HAP-1 (cell line): ENCODE measurements around the gene SOX14.

Experiments
- DNase-seq, 2 experiments: peaks; one replicate each; pipeline ENCODE4 v3.0.0-alpha.2; 2016 to 2020; ENCODE audit warnings: low spot score in 2 of 2
- H3K27me3 ChIP-seq: fragments of 250-450 bp; sonication (Bioruptor Pico); 2 replicates; pipeline ENCODE4 v1.5.1; 2020; ENCODE audit warnings: low read depth, mild to moderate bottlenecking, moderate library complexity
- H3K36me3 ChIP-seq: fragments of 250-450 bp; sonication (Bioruptor Pico); replicated peaks from 2 replicates; pipeline ENCODE4 v1.5.1; 2020; ENCODE audit warnings: mild to moderate bottlenecking
- H3K4me1 ChIP-seq: fragments of 250-450 bp; sonication (Bioruptor Pico); 2 replicates; pipeline ENCODE4 v1.5.1; 2020; ENCODE audit warnings: mild to moderate bottlenecking
- H3K4me3 ChIP-seq: fragments of 250-450 bp; sonication (Bioruptor Pico); 2 replicates; pipeline ENCODE4 v1.5.1; 2020; ENCODE audit warnings: mild to moderate bottlenecking, moderate library complexity
- H3K9me3 ChIP-seq: fragments of 250-450 bp; sonication (Bioruptor Pico); 2 replicates; pipeline ENCODE4 v1.5.1; 2020; ENCODE audit warnings: mild to moderate bottlenecking, moderate library complexity
- in situ Hi-C: fragments of 300-500 bp; cut with MboI; formaldehyde crosslinking; loops from 3 replicates; pipeline ENCODE4 v1.14.3; 2020; ENCODE audit warnings: low sequenced_read_pairs, inconsistent platforms, mixed read lengths

The SOX14 gene

DNA sequence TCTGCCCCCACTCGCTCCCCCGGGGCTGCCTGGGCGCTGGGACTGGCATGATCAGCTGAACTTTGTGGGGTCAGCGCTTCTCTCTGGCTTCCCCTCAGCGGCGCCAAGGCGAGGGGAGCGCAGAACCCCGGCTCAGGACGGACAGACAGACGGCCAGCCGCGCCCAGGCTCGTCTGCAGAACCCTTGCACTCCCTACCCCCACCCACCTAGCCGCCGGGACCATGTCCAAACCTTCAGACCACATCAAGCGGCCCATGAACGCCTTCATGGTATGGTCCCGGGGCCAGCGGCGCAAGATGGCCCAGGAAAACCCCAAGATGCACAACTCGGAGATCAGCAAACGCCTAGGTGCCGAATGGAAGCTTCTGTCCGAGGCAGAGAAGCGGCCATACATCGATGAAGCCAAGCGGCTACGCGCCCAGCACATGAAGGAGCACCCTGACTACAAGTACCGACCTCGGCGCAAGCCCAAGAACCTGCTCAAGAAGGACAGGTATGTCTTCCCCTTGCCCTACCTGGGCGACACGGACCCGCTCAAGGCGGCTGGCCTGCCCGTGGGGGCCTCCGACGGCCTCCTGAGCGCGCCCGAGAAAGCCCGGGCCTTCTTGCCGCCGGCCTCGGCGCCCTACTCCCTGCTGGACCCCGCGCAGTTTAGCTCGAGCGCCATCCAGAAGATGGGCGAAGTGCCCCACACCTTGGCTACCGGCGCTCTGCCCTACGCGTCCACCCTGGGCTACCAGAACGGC, 621 bp downstream of the SOX14 start:
- no peak overlapping the region for H3K4me3 ChIP-seq
- in situ Hi-C loops: no loop called here
- DNase-seq: no peak
- no peaks in the 10 kb centered on the region for H3K36me3 ChIP-seq
- H3K4me1 ChIP-seq: peaks cover 8% of the 10 kb centered on the region
- H3K27me3 ChIP-seq: peaks cover 93% of the 10 kb centered on the region
- H3K9me3 ChIP-seq: peaks cover 17% of the 10 kb centered on the region

DNA sequence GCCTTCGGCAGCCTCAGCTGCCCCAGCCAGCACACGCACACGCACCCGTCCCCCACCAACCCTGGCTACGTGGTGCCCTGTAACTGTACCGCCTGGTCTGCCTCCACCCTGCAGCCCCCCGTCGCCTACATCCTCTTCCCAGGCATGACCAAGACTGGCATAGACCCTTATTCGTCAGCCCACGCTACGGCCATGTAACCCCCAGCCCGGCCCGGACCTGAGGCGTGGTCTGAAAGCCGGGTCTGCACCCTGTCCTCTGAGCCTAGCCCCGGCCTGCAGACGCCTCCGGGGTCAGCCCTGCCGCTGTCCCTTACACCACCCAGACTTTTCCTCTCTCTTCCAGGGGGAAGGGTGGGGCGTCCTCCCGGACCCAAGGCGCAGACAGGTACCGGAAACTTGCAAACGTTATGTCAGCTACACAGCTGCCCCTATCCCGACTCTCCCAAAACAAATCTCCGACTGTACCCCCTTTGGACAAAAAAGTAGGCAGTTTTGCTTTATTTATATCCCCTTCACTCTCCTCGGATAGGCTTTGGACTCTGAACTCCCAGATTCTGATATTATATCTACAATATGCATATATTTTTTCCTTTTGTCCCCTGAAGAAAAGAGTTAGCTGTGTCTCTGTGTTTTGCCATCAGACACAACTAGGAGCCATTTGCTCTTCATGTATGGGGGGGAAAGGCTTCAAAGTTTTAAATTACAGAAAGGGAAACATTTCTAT, 1.4 kb downstream of the SOX14 start:
- in situ Hi-C loops: no loop called here
- peaks cover 94% of the 10 kb centered on the region for H3K27me3 ChIP-seq
- H3K9me3 ChIP-seq: peaks cover 17% of the 10 kb centered on the region
- H3K4me1 ChIP-seq: peaks cover 8% of the 10 kb centered on the region
- no peak for DNase-seq
- H3K36me3 ChIP-seq: no peaks in the 10 kb centered on the region
- no peak overlapping the region for H3K4me3 ChIP-seq

DNA sequence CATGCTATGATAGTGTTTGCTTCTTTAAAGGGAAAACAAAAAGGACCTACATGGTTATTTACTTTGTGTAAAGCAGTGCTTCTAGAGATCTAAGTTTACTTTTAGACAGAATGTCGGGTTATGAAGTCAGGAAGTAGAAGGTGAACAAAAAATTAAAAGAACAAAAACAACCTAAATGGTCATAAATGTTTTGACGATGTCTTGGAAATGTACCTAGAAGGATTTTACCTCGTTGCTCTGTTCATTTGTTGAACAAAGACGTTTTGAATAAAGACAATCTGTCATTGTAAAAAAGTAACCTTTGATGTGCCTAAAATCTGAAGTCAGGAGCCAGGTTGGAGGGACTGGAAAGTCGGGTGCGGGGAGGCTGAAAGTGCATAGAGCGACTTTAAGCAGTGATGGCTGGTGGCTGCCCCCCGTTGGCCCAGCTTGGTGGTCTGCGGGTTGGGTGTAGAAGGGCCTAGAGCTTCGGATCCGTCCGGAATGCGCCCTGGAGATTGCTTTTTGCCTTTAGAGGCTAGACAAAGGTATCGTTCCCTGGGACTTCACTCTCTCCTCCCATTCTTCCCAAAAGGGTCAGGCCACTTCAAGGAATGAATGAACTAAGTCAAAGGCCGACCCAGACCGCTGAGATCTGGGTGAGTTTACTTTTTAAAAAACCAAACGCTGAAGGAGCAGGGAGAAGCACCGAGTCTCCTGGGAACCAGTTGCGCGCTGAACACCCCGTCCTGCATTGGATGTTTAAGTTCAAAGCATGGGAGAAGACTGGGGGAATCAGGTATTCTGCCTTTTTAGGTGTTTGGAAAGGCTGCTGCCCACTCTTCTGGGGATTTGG, 2.1 kb downstream of the SOX14 start:
- peaks cover 17% of the 10 kb centered on the region for H3K9me3 ChIP-seq
- H3K4me1 ChIP-seq: peaks cover 8% of the 10 kb centered on the region
- DNase-seq: no peak
- peaks cover 94% of the 10 kb centered on the region for H3K27me3 ChIP-seq
- in situ Hi-C loops: no loop called here
- H3K36me3 ChIP-seq: no peaks in the 10 kb centered on the region
- no peak overlapping the region for H3K4me3 ChIP-seq

DNA sequence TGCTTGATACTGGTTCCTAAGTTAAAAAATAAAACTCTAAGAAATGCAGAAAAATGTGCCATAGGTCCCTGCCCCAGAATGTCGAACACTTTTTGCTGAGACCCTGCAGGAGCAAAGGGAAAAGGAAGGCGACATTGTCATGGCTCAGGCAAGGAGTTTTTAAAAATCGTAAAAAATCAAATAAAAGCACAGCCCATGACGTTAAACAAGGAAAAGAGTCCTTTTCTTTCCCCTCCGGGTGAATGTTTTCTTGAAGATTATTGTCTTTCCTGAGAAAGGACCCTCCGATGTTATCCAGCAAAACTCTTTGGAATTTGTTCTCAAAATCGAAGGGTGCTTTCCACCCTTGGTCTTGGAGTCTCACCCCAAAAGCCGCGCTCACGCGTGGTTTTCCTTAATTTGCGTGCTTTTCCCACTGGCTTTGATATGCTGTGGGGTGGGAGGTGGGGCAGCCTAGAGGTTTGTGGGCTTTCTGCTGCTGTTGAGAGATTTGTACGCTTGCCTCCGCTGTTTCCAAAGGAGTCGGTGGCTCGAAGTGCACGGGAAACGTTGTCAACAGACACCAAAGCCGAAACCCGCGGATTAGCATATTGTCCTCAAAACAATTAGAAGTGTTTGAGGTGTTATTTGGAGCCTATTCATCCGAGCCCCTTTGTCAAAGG, 2.9 kb downstream of the SOX14 start:
- H3K4me3 ChIP-seq: no peak overlapping the region
- H3K4me1 ChIP-seq: peaks cover 8% of the 10 kb centered on the region
- DNase-seq: peak in 1 of 2 experiments; percentile 60
- in situ Hi-C loops: no loop called here
- peaks cover 95% of the 10 kb centered on the region for H3K27me3 ChIP-seq
- peaks cover 17% of the 10 kb centered on the region for H3K9me3 ChIP-seq
- no peaks in the 10 kb centered on the region for H3K36me3 ChIP-seq

DNA sequence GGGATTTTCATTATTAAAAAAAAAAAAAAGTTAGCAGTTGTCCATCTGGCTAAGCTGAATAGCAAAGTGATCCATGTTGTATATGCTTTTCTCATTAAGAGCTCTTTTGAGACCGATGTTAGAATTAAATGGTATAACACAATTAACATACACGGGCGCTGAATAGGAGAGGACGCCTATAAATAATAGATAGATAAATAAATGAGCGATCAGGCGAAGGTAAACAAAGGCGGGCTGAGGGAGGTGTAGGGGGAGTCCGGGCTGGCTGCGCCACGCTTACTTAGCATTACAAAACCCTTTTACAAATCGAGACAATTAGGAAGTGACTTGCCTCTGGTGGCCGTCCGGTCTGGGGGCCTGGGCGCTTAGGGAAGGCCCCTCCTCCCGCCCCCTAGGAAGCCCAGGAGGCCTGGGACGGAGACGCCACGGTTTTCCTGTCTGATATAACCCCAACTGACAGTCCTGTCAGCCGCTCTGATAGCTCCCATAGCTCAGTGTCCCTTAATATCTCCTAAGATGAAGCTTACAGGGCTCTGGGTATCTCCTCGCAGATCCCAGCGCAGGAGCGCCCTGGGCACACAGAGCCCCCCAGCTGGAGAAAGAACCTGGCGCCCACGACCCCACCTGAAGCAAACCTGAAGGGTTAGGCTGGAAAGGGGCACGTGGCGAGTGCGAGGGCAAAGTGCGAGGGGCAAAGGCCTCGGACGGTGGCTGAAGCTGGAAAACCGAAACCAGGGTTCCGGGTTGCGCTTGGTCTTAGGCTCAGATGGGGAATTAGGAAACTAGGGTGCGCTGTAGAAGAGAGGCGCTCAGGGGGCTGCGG, 3.6 kb downstream of the SOX14 start:
- Histone ChIP-seq H3K9me3 (peaks cover 17% of the 10 kb centered on the region), H3K36me3 (no peaks in the 10 kb centered on the region), H3K4me1 (peaks cover 8% of the 10 kb centered on the region), H3K4me3 (no peak overlapping the region), H3K27me3 (peaks cover 95% of the 10 kb centered on the region)
- in situ Hi-C loops: no loop called here
- DNase-seq: peak; percentile 75 to 77

DNA sequence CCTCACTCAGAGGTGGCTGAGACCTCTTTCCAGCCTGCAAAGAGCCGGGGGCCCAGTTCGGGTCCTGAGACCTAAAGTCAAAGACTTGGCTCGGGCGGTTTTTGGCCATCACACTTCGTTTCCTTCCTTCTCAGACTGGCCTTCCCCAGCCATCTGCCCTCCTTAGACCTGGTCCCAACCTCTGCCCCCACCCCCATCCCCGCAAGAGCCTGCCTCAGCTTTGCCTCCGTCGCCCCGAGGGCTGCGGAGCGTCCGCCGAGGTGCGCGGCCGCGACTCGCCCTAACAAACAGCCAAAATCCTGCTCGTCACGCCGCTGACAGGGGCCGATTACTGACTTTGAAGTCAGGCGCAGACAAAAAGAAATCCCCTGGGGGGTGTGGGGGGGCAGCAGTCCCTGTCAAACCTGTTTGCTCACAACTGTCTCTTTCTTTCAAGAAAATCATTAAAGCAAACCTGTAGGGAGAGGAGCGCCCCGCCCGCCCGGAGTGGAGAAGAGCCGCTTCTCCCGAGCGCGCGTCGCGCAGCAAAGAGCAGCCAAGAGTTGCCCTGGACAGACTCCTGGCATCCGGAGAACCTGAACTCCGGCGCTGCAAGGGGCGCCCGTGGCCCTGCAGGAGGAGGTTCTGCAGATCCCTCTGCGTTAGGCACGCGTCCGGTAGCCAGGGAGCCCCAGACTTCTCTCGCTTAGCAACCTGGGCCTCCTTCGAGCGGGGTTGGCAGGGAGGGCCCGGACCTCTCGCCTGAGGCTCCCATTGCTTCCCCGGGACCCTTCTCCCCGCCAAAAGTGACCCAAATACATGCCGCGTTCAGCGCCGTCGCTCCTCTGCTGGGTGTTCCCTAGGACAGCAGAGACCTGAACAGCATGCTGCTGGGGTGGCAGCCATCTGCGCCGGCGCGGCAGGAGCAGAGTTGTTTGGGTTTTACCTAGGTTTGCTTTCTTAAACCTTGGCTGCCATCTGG, 4.5 kb downstream of the SOX14 start:
- H3K9me3 ChIP-seq: peaks cover 17% of the 10 kb centered on the region
- H3K36me3 ChIP-seq: no peaks in the 10 kb centered on the region
- in situ Hi-C loops: no loop called here
- peaks cover 8% of the 10 kb centered on the region for H3K4me1 ChIP-seq
- no peak for DNase-seq
- no peak overlapping the region for H3K4me3 ChIP-seq
- peaks cover 95% of the 10 kb centered on the region for H3K27me3 ChIP-seq

DNA sequence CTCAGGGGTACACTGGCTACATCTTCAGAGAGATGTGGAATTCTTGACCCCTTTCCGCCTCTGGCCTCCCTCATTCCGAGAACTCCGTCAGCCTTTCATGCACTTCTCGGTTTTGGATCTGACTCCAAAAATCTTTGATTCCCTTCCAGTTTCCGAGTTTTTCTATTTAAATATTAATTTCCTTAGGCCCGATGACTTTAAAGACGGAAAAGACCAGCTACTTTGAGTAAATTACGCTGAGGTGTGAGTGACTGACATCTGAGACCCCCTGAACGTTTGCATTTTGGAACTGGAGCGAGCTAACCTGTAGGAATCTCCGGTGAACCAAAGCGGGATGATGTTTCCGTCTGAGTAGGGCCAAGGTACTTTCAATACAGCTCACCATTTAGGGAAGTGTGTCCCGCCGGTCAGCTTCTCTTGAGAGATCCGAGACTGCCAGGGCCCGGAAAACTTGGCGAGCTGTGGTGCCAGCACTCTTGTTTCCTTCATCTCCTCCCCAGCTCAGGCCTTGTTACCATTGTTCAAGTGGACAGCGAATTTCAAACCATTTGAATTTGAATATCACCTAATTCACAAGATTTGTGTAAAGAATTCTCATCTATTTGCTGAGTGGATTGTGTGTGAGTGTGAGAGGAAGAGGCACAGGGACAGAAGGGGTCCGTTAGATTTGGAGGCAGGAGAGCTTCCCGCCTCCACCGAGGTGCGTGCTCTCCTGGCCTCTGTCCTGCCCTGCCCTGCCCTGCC, 5.4 kb downstream of the SOX14 start:
- in situ Hi-C loops: no loop called here
- peaks cover 8% of the 10 kb centered on the region for H3K4me1 ChIP-seq
- no peaks in the 10 kb centered on the region for H3K36me3 ChIP-seq
- peaks cover 94% of the 10 kb centered on the region for H3K27me3 ChIP-seq
- no peak for DNase-seq
- peaks cover 17% of the 10 kb centered on the region for H3K9me3 ChIP-seq
- H3K4me3 ChIP-seq: no peak overlapping the region

DNA sequence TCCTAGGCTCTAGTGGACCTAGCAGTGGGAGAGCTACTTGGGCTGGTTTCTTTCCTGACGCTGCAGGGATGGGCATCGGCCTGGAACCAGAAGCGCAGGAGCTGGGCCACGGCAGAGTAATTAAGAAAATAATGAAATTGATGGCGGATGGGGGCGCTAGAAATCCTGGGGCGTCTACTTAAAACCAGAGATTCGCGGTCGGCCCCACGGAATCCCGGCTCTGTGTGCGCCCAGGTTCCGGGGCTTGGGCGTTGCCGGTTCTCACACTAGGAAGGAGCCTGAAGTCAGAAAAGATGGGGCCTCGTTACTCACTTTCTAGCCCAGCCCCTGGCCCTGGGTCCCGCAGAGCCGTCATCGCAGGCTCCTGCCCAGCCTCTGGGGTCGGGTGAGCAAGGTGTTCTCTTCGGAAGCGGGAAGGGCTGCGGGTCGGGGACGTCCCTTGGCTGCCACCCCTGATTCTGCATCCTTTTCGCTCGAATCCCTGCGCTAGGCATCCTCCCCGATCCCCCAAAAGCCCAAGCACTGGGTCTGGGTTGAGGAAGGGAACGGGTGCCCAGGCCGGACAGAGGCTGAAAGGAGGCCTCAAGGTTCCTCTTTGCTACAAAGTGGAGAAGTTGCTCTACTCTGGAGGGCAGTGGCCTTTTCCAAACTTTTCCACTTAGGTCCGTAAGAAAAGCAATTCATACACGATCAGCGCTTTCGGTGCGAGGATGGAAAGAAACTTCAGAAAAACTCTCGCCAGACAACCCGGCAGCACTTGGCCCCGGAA, 6.1 kb downstream of the SOX14 start:
- Histone ChIP-seq H3K4me3 (no peak overlapping the region), H3K27me3 (peaks cover 93% of the 10 kb centered on the region), H3K36me3 (no peaks in the 10 kb centered on the region), H3K9me3 (peaks cover 17% of the 10 kb centered on the region), H3K4me1 (peaks cover 8% of the 10 kb centered on the region)
- DNase-seq: no peak
- in situ Hi-C loops: no loop called here

DNA sequence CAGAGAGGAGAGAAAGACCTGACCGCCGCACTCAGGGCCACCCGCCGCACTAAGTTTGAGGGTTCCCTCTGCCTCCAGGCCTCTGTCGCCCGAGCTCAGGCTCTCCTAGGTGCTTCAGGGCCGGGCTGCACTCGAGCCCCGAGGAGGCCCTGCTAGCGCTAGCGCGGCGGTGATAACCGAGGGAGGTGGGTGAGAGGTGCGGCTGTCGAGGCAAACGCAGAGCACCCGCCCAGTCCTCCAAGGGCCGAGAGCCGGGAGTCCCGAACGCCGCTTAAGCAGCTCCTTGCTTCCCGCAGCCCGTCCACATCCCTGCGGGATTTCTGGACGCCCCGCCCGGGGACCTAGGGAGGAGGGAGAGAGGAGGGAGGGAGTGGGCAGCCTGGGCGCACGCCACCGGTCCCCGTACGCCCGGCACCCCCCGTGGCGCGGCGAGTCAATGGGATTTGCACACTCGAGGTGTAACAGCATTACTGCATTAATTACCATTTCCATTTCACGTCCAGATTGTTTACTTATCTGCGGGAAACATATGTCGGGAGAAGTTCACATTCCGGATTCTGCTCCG, 6.8 kb downstream of the SOX14 start:
- no peak for DNase-seq
- in situ Hi-C loops: no loop called here
- Histone ChIP-seq H3K36me3 (no peaks in the 10 kb centered on the region), H3K4me3 (no peak overlapping the region), H3K27me3 (peaks cover 88% of the 10 kb centered on the region), H3K9me3 (peaks cover 12% of the 10 kb centered on the region), H3K4me1 (peaks cover 8% of the 10 kb centered on the region)

DNA sequence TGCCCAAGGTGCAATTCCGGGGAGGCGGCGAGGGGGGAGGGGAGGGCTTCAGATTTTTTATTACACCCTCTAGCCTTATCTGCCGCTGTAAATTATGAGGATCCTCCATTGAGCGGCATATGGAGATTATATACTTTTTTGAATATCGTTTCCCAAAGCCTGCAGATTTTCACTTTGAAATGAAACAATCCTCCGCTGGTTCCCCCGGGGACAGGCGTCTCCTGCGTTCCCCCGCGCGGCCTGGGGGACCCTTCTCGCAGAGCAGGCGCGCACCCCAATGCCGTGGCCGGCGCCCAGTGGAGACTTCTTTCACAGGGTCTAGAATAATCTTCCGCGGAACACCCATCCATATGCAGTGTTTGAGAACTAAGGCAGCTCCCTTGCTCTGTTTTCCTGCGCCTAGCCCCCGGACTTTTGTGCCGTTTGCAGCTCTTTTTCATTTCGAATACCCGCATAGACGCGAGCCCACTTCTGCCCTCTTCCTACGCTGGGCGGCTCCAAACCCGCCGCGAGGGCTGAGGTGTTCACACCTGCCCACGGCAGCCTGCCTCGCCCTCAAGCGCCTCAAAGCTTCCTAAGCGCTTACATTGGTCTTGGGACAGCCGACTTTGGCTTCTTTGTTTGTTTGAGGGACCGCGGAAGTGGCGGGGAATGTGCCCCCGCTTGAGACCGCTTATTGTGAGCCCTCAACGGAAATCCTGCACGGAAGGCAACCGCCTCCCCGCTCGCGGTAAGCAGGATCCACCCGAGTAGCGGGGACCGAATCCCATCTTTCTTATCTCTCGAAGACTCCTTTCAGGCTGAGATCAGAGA, 7.5 kb downstream of the SOX14 start:
- Histone ChIP-seq H3K27me3 (peaks cover 81% of the 10 kb centered on the region), H3K4me1 (peaks cover 8% of the 10 kb centered on the region), H3K4me3 (no peak overlapping the region), H3K9me3 (peaks cover 6% of the 10 kb centered on the region), H3K36me3 (no peaks in the 10 kb centered on the region)
- no peak for DNase-seq
- in situ Hi-C loops: no loop called here
